DND-41 (cell line): Measurements from ENCODE around the gene NAGLU.
"Not testable (repeated sequence)": the region's sequence is repeated elsewhere in the genome, so short reads cannot be mapped to it uniquely, and the experiment has no call there.

Experiments used
- EZH2 ChIP-seq: IDR thresholded peaks from 3 replicates; pipeline ENCODE4 v1.6.1; 2012; ENCODE audit warnings: borderline replicate concordance, low read depth, mild to moderate bottlenecking, moderate library complexity, low read length, inconsistent platforms; ENCODE audit not compliant: severe bottlenecking
- TF ChIP-seq, protein P1 (sequence below): IDR thresholded peaks from 2 replicates; pipeline ENCODE4 v1.5.1; 2012; ENCODE audit warnings: borderline replicate concordance, low read length, moderate library complexity, mild to moderate bottlenecking; ENCODE audit not compliant: poor library complexity, severe bottlenecking; ENCODE audit errors: extremely low read depth

DNA sequence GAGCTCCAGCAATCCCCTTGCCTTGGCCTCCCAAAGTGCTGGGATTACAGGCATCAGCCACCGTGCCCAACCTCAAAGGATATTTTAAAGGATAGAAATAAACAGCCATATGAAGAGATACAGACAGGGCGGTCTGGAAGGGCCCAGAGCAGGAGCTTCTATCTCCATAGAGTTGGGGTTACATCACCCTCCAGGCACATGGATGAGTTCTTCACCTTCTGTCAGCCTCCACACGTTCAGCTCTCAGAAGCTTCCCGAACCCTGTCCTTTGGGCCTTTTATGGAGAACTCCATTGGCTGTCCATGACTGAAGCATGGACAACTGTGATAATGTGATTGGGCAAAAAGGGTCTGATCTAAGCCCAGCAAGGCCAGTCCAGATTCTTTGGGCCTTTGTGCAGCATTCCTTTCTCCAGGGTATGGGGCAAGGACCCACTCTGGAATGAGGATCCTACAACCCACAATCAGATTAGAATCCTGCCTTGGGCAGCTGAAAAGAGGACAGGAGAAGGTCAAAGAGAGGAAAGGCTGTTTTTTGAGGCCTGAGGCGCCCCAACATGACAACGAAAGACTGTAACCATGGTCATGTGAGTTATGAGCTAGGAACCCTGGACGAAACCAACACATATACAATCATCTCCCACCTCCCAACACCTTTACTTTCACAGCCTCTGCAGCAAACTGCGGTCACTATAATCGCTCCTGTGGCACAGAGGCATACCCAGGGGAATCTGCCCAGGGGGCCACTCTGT lies 9.9 kb downstream of the NAGLU start:
- TF ChIP-seq, protein P1, sequence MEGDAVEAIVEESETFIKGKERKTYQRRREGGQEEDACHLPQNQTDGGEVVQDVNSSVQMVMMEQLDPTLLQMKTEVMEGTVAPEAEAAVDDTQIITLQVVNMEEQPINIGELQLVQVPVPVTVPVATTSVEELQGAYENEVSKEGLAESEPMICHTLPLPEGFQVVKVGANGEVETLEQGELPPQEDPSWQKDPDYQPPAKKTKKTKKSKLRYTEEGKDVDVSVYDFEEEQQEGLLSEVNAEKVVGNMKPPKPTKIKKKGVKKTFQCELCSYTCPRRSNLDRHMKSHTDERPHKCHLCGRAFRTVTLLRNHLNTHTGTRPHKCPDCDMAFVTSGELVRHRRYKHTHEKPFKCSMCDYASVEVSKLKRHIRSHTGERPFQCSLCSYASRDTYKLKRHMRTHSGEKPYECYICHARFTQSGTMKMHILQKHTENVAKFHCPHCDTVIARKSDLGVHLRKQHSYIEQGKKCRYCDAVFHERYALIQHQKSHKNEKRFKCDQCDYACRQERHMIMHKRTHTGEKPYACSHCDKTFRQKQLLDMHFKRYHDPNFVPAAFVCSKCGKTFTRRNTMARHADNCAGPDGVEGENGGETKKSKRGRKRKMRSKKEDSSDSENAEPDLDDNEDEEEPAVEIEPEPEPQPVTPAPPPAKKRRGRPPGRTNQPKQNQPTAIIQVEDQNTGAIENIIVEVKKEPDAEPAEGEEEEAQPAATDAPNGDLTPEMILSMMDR: not testable (repeated sequence)
- TF ChIP-seq EZH2: not testable (repeated sequence)
